GM19468 (cell line): ENCODE data around the gene NDUFA7.
"Not testable (repeated sequence)": the region's sequence is repeated elsewhere in the genome, so short reads cannot be mapped to it uniquely, and the experiment has no call there.

Experiments used
- ATAC-seq: cut with Tn5 transposase; IDR thresholded peaks from one replicate; pipeline ENCODE4 v1.9.1; 2021; ENCODE audit warnings: mild to moderate bottlenecking, moderate library complexity, moderate number of reproducible peaks; ENCODE audit not compliant: unreplicated experiment; ENCODE audit errors: extremely low read depth

NDUFA7 gene

DNA sequence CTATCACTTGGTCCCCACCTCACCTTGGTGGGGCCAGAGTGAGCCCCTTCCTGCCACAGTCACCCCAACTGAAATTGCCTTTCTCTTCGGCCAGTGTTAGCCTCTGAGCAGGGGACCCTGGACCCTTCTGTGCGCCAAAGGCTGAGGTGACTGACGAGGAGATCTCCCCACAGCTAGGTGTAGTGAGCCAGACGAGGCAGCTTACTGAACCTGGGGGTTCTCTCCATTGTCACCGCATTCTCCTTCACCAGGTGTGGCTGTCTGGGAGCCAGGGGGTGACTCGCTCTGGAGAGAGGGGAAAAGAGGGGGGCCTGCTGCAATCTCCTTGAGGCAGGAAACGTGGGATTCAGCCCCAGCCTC lies 1.4 kb upstream of the NDUFA7 start:
- ATAC-seq = no peak

- no peak for ATAC-seq
Measured at GRCh38 chr19:8321986-8322637, 937 bp upstream of the NDUFA7 start.

DNA sequence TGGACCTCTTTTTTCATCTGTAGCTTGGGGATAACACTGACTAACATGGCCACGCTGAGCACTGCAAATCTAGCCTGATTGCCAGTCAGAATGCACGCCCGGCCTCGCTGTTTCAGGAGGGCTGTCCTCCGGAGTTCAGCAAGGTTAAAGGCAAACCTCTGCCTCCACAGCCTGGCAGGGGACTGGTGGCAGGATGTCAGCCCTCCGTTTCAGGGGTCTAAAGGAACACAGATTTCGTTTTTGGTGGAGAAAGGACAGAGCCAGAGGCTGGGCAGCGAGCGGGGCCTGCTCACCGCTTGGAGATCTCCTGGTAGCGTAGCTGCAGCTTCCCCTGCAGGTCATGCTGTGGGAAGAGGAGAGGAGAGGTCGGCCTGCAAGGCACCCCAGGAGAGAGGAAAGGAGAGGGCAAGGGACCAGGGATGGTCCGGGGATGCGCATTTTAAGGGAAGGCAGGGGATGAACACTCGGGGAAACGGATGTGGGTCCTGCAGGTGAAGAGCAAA lies 560 bp downstream of the NDUFA7 start:
- ATAC-seq = no peak

DNA sequence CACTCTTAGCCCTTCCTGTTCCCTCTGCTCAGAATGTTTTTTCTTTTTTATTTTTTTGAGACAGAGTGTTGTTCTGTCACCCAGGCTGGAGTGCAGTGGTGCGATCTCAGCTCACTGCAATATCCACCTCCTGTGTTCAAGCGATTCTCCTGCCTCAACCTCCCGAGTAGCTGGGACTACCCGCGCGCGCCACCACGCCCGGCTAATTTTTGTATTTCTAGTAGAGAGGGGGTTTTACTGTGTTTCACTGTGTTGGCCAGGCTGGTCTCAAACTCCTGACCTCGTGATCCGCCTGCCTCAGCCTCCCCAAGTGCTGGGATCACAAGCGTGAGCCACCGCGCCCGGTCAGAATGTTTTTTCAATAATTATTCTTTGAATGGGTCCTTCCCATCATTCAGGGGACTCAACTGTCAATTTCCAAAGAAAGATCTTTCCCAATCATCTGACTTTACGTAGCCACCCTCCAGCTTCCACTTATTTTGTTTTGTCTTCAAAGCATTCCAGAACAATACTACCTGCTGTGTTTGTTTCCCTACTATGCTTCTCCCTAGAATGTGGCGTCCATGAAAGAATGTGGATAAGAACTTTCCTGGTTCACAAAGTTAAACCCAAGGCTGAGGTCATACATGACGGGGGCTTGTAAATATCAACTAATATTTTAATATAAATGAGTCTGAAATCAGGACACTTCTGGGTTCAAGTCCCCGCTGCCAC lies 1.2 kb downstream of the NDUFA7 start:
- ATAC-seq = no peak

DNA sequence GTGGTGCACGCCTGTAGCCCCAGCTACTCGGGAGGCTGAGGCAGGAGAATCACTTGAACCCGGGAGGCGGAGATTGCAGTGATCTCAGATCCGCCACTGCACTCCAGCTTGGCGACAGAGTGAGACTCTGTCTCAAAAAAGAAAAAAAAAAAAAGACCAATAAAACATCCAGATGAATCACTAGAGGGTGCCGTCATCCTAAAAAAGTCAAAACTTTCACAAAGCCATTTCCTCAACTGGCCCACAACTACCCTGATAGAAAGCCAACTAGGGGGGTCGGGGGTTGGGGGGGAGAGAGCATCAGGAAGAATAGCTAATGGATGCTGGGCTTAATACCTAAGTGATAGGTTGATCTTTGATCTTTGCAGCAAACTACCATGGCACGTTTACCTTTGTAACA lies 2.3 kb downstream of the NDUFA7 start:
- ATAC-seq = not testable (repeated sequence)

- no peak for ATAC-seq
Measured at GRCh38 chr19:8316351-8317125, 4.6 kb downstream of the NDUFA7 start.

GRCh38 chr19:8314981-8315640 lies 6.1 kb downstream of the NDUFA7 start:
- ATAC-seq = not testable (repeated sequence)

DNA sequence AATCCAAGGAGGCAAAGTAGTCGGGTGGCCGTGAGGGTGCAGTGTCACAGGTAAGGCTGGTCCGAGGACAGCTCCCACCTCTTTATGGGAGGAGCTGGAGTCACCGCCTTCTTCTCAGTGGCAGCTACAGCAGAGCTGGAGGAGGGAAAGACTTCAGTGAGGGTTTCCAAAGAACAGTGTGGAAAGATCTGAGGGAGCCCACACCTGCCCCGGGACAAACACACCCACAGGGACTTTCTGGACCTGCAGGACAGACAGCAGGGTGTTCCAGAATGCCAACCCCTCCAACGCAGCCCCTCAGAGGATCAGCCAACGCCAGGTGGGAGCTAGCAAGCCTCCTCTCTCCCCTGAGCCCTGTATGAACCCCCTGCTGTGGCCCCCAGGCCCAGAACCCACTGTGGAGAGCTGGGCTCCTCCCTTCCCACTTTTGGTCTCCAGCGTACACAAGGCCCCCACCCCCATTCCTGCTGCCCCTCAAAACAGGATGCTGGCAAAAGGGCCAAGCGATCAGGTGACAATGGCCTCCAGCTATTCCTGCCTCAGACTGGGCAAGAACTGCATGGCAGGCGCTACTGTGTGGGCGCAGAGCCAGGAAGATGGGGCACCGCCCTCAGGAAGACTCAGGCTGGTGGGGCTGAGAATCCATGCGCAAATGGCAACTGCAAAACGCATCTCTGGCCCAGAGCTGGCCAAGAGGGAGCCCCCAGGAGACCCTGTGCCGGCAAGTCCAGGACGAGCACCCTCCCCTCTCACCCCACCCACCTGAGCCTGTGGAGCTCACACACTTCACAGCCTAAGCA lies 9.5 kb downstream of the NDUFA7 start:
- ATAC-seq = no peak

- no peak for ATAC-seq
Measured at GRCh38 chr19:8310342-8311055, 10.7 kb downstream of the NDUFA7 start.

GRCh38 chr19:8308891-8309291 lies 12.3 kb downstream of the NDUFA7 start:
- no peak for ATAC-seq

DNA sequence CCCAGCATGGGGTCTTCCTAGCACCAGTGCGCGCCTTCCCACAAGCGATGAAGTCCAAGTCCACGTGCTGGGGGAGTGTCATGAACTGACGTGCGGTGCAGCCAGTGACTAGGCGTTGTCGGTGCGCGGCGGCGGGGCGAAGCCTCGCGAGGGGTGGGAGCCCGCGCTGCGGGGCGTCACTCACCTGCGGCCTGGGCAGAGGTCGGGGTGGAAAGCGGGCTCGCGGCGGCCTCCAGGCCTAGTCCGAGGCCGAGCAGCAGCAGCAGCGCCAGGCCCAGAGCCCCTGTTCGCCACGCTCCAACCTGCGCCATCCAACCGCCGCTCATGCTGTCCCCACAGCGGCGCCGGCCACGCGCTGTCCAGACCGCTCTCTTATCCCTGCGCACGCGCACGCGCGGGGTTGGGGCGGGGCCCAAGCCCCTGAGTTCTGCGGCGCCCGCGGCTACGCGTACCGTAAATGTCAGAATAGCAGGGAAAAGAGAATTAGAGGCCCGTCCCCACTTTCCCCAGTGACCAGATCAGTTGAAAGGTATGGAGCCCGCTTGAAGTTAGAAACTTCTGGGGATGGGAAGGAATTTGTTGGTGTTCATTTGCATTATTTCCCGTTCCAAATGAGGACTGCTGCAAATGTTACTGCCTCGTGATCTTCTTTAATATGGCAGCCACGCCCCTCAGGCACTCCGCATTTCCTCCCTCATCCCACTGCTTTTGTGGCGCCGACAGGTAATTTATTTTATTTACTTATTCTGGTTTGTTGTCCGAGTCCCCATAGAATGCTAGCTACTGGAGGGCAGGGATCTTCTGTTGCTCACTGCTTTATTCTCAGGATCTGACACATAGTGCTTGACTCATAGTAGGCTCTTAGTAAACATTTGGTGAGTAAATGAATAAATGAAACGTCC lies 13.0 kb downstream of the NDUFA7 start, which contains the start of gene CD320:
Gene CD320 (minus strand): TSS at position 394 of the 902 bp plus-strand sequence. CDS start 68 bp downstream, at position 326.
- ATAC-seq = peak; percentile 61

DNA sequence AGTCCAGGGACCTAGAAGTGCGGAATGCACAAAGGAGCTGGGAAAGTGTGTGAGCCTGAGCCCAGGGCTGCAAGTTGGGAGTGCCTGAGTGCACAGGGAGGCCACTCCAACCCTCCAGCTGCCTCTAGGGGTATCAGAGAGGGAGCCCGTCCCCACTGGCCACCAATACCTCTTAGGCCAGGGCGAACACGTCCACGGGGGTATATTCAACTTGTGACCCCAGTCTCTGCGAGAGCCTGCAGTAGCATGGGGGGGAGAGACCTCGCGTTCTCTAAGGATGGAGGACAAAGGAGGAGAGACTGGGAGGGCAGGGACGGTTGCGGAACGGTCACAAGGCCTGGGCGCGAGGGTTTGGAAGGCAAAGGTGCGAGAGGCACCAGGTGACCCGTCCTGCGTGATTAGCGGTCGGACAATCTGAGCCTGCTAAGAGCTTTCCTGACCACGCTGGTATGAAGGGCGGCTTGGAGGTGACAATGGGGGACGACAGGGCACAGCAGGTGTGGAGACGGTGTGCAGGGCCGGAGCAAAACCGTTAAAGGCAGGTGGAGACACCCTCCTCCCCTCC lies 13.7 kb downstream of the NDUFA7 start:
- no peak for ATAC-seq

DNA sequence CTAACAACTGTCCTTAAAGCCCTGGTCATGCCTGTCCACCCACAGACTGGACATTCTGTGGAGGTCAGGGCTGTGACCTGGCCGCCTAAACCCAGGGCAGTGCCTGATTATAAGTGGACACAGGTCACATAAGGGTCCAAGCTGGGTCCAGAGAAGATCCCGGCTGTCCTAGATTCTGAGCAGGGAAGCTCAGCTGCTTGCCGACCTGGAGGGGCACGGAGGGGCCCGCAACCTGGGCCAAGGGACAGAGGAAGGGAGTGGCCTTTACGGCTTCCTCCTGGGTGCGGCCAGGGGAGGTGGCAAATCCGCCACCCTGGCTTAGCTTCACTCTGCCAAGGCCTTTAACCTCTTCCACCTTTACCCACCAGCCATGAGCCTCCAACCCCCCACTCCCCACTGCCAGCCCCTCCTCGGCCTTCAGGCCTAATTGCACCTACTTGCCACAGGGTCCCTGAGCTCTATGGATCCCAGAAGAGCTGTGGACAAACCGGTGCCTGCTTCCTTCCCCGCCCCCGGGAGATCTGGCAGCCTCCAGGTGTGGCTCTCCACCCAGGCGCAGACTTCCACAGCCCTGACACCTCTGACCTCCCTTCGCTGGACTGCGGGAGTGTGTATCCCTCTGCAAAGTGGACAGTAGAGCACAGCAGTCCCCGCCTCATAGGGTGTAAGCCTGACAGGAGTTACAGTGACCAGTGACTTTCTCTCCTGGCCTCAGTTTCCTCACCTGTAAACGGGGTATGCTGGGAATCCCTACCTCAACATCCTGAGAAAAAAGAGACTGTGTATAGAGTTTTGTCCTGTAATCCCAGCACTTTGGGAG lies 14.7 kb downstream of the NDUFA7 start:
- ATAC-seq = no peak

GRCh38 chr19:8305798-8306197 lies 15.4 kb downstream of the NDUFA7 start:
- no peak for ATAC-seq

GRCh38 chr19:8304841-8305621 lies 16.1 kb downstream of the NDUFA7 start:
- no peak for ATAC-seq

DNA sequence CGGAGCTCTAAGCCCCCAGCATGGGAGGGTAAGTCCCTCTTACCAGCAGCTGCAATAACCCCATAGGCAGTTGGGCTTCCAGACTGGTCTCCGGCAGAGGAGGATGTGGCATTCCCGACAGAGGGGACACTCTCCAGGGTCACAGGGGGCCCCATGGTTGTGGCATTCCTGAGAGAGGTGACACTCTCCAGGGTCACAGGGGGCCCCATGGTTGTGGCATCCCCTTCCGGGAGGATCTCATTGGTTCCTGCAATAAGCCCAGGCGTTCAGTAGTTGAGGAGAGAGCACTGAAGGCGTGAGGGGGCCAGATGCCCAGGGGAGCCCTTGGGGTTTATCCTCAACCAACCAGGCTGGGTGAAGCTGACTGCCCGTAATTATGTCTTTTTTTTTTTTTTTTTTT lies 18.4 kb downstream of the NDUFA7 start:
- ATAC-seq = no peak
